B cell (primary cell): ENCODE measurements around the gene GFI1B. TPM values are rescaled to one million over a fixed set of nuclear protein-coding genes. Genes with fewer than 3 reads are reported as not detected.

Source experiments
- ATAC-seq: fragments of 200-7000 bp; cut with Tn5 transposase; one replicate; pipeline ENCODE4 v1.10.0; 2021; ENCODE audit warnings: low read depth, mild to moderate bottlenecking, moderate number of reproducible peaks, moderate library complexity
- CTCF ChIA-PET: fragments of 350-600 bp; sonication (Branson Sonifier 250); formaldehyde crosslinking; loops from one replicate; lab custom pipeline; 2021; ENCODE audit warnings: antibody characterized with exemption, inconsistent platforms; lab: Charles Lee
- POLR2A ChIA-PET: fragments of 350-600 bp; sonication (Branson Sonifier 250); formaldehyde crosslinking; loops from one replicate; lab custom pipeline; 2021; ENCODE audit warnings: antibody characterized with exemption; lab: Charles Lee
- DNase-seq: peaks from one replicate; pipeline ENCODE4 v3.0.0; 2013
- H2AFZ ChIP-seq: 2 replicates; pipeline ENCODE4 v1.6.1; 2012; ENCODE audit warnings: mild to moderate bottlenecking, low read depth, low read length; ENCODE audit not compliant: insufficient read depth, poor library complexity, severe bottlenecking
- H3K27ac ChIP-seq, 2 donors: 1 replicate in 1 of 2; 2 replicates in 1 of 2; pipeline ENCODE4 v1.5.1; 2012 to 2013; ENCODE audit warnings: low read length in 2 of 2, mild to moderate bottlenecking in 2 of 2, moderate library complexity in 1 of 2
- H3K27me3 ChIP-seq, 4 experiments: fragments of 200-600 bp in 1 of 4; sonication (generic) in 1 of 4; replicated peaks in 1 of 4; 1 replicate in 2 of 4; 2 replicates in 2 of 4; pipeline versions ENCODE4 v1.6.1 to v1.7.0; 2013 to 2016; ENCODE audit warnings: low read length in 3 of 4, mild to moderate bottlenecking in 2 of 4, mixed read lengths in 1 of 4, moderate library complexity in 1 of 4; ENCODE audit not compliant: insufficient read depth in 4 of 4, control insufficient read depth in 3 of 4; ENCODE audit errors: control extremely low read depth in 1 of 4
- H3K36me3 ChIP-seq, 2 experiments: replicated peaks in 1 of 2; 1 replicate in 1 of 2; 2 replicates in 1 of 2; pipeline versions ENCODE4 v1.6.1 to v1.7.1; 2013; ENCODE audit warnings: low read length in 1 of 2; ENCODE audit not compliant: insufficient read depth in 2 of 2, control insufficient read depth in 1 of 2; ENCODE audit errors: control extremely low read depth in 1 of 2, extremely low read depth in 1 of 2
- H3K4me1 ChIP-seq, 2 donors: fragments of 200-600 bp in 1 of 2; sonication (generic) in 1 of 2; 1 replicate in 1 of 2; 2 replicates in 1 of 2; pipeline versions ENCODE4 v1.5.1 to v1.6.1; 2013 to 2017; ENCODE audit warnings: low read length in 2 of 2; ENCODE audit not compliant: control insufficient read depth in 2 of 2, insufficient read depth in 2 of 2
- H3K4me2 ChIP-seq: replicated peaks from 2 replicates; pipeline ENCODE3; 2012; ENCODE audit warnings: mild to moderate bottlenecking, low read depth, low read length; ENCODE audit not compliant: poor library complexity, severe bottlenecking
- H3K4me3 ChIP-seq, 5 experiments: fragments of 200-600 bp in 1 of 5; sonication (generic) in 1 of 5; 1 replicate in 3 of 5; 2 replicates in 2 of 5; pipeline versions ENCODE4 v1.5.1 to v1.7.0; 2011 to 2016; ENCODE audit warnings: low read length in 4 of 5, mild to moderate bottlenecking in 4 of 5, low read depth in 2 of 5, control low read depth in 1 of 5, moderate library complexity in 1 of 5; ENCODE audit not compliant: insufficient read depth in 1 of 5; ENCODE audit errors: control extremely low read depth in 1 of 5, extremely low read depth in 1 of 5
- H3K79me2 ChIP-seq: fragments of 200-600 bp; sonication (generic); one replicate; pipeline ENCODE4 v1.6.0; 2016; ENCODE audit warnings: low read length; ENCODE audit not compliant: control insufficient read depth, insufficient read depth
- H3K9ac ChIP-seq: fragments of 200-600 bp; sonication (generic); 2 replicates; pipeline ENCODE4 v1.6.1; 2017; ENCODE audit warnings: mild to moderate bottlenecking, low read length, moderate library complexity
- H3K9me3 ChIP-seq, 3 donors: one replicate each; pipeline versions ENCODE4 v1.6.1 to v1.7.1; 2013; ENCODE audit warnings: low read length in 2 of 3; ENCODE audit not compliant: control insufficient read depth in 2 of 3, insufficient read depth in 1 of 3; ENCODE audit errors: control extremely low read depth in 1 of 3
- H4K20me1 ChIP-seq: 2 replicates; pipeline ENCODE4 v1.6.0; 2012; ENCODE audit warnings: mild to moderate bottlenecking, low read length; ENCODE audit not compliant: insufficient read depth, control insufficient read depth, poor library complexity, severe bottlenecking
- H3K27ac Mint-ChIP-seq: one replicate; pipeline ENCODE4 v1.8.0; 2021; ENCODE audit warnings: mixed read lengths
- H3K27me3 Mint-ChIP-seq: one replicate; pipeline ENCODE4 v1.8.0; 2021; ENCODE audit warnings: mixed read lengths
- H3K4me1 Mint-ChIP-seq: one replicate; pipeline ENCODE4 v1.8.0; 2021; ENCODE audit warnings: mixed read lengths
- H3K4me3 Mint-ChIP-seq: one replicate; pipeline ENCODE4 v1.8.0; 2021; ENCODE audit warnings: mixed read lengths
- H3K9me3 Mint-ChIP-seq: one replicate; pipeline ENCODE4 v1.8.0; 2022; ENCODE audit warnings: mixed read lengths; ENCODE audit not compliant: insufficient read depth
- CTCF ChIP-seq: fragments of 200-600 bp; IDR thresholded peaks from one replicate; pipeline ENCODE4 v1.8.0; 2022; ENCODE audit warnings: antibody characterized with exemption, mild to moderate bottlenecking
- EZH2 ChIP-seq: IDR thresholded peaks from 2 replicates; pipeline ENCODE4 v1.6.1; 2012; ENCODE audit warnings: borderline replicate concordance, low read depth, mild to moderate bottlenecking, moderate library complexity, low read length; ENCODE audit not compliant: insufficient read depth, poor library complexity, severe bottlenecking
- WGBS: methylation state at CpG from one replicate; pipeline ENCODE4 v1.1.5; 2013; ENCODE audit warnings: missing lambda C conversion rate; ENCODE audit not compliant: insufficient coverage; 5-methylcytosine and 5-hydroxymethylcytosine counted together
- intact Hi-C: fragments of 100-400 bp; cut with micrococcal nuclease; formaldehyde crosslinking; loops from one replicate; pipeline ENCODE4 v1.10.0; 2022
- polyA plus RNA-seq: library from polyadenylated mRNA; depleted of rRNA; stranded (reverse); fragments of >200 nt; gene quantifications from 2 replicates; pipeline ENCODE4 v1.2.3, GENCODE V29; 2012
- total RNA-seq, 2 donors: library from RNA; stranded (reverse); fragments of 120-200 nt in 1 of 2; gene quantifications; 1 replicate in 1 of 2; 2 replicates in 1 of 2; pipeline versions ENCODE4 v1.2.3 to v1.2.4, GENCODE V29; 2013 to 2022

Gene GFI1B
- total and polyA plus RNA-seq, 2 donors (not counting 1 experiment from before 2014, with no cell fraction given), result 0.09 TPM; not detected in 1

DNA sequence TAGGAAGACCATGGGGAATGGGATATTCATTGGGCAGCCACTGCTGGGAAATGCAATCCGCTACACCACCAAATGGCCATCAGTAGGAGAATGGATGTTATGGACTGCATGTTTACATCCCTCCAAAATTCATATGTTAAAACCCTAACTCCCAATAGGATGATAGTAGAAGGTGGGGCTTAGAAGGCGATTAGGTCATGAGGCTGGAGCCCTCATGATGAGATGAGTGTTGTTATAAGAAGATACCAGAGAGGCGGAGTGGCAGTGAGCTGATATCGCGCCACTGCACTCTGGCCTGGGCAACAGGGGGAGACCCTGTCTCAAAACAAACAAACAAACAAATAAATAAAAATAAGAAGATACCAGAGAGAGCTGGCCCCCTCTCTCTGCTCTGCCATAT is 36.2 kb downstream of the GFI1B start:
- no peak overlapping the region for H3K27ac Mint-ChIP-seq
- DNase-seq (no peak), ATAC-seq (no peak)
- TF ChIP-seq EZH2 (no peak), CTCF (no peak)
- Histone ChIP-seq H3K4me3 (no peak overlapping the region), H3K36me3 (no peaks in the 10 kb centered on the region), H3K27ac (no peak overlapping the region), H3K9ac (no peak overlapping the region), H3K79me2 (no peaks in the 10 kb centered on the region), H3K27me3 (peaks cover 0 to 3% (median 0%) of the 10 kb centered on the region in 4 experiments), H3K4me1 (no peaks in the 10 kb centered on the region), H3K9me3 (peaks cover 0 to 11% (median 0%) of the 10 kb centered on the region in 3 donors), H2AFZ (no peak overlapping the region), H4K20me1 (no peaks in the 10 kb centered on the region), H3K4me2 (no peak overlapping the region)
- WGBS, result no CpG with 5 or more reads among the region's 5 CpGs
- H3K9me3 Mint-ChIP-seq, result peaks cover 8% of the 10 kb centered on the region
- intact Hi-C loops, result no loop called here
- no peaks in the 10 kb centered on the region for H3K4me1 Mint-ChIP-seq
- ChIA-PET CTCF (interaction anchor here (2.9 kb wide), 1 partner anchor 8 kb away, joined by 15 read pairs; no protein-coding TSS in a partner anchor), POLR2A (no interaction called here)
- peaks cover 22% of the 10 kb centered on the region for H3K27me3 Mint-ChIP-seq
- no peak overlapping the region for H3K4me3 Mint-ChIP-seq

GRCh38 chr9:133023117-133023890 is 44.8 kb downstream of the GFI1B start:
- WGBS, result 76% methylated on average over 26 of the region's 26 CpGs
- Histone ChIP-seq H3K4me1 (peaks cover 3 to 5% of the 10 kb centered on the region in 2 donors), H3K27me3 (no peaks in the 10 kb centered on the region), H3K4me2 (no peak overlapping the region), H2AFZ (no peak overlapping the region), H3K4me3 (no peak overlapping the region), H3K36me3 (no peaks in the 10 kb centered on the region), H4K20me1 (no peaks in the 10 kb centered on the region), H3K79me2 (no peaks in the 10 kb centered on the region), H3K27ac (no peak overlapping the region), H3K9ac (no peak overlapping the region), H3K9me3 (no peaks in the 10 kb centered on the region)
- DNase-seq, result no peak
- no peak overlapping the region for H3K4me3 Mint-ChIP-seq
- ChIA-PET CTCF (interaction anchor here (1.0 to 3.1 kb wide), 10 partner anchors 9 to 307 kb away, joined by 3 to 53 read pairs (median 8); partner anchors contain the start of genes GTF3C5 and TSC1), POLR2A (interaction anchor here (1.1 kb wide), 1 partner anchor 120 kb away, joined by 3 read pairs; no protein-coding TSS in a partner anchor)
- no peak for ATAC-seq
- H3K4me1 Mint-ChIP-seq, result peaks cover 7% of the 10 kb centered on the region
- no peak overlapping the region for H3K27ac Mint-ChIP-seq
- no peak for TF ChIP-seq EZH2
- TF ChIP-seq CTCF, result no peak
- intact Hi-C loops, result loop anchor here (2.0 to 5.0 kb wide), 2 partner anchors 125 to 464 kb away; no protein-coding TSS in a partner anchor
- H3K27me3 Mint-ChIP-seq, result peaks cover 2% of the 10 kb centered on the region
- no peaks in the 10 kb centered on the region for H3K9me3 Mint-ChIP-seq
